IMR-90 (cell line): Measurements from ENCODE around the gene CACNA1D. TPM values are rescaled to one million over a fixed set of nuclear protein-coding genes. Genes with fewer than 3 reads are reported as not detected.

Experiments
- ATAC-seq: fragments of 200-7000 bp; cut with Tn5 transposase; 2 replicates; pipeline ENCODE4 v1.9.1; 2020; ENCODE audit warnings: low read depth, mild to moderate bottlenecking, moderate library complexity
- BruUV-seq: library from RNA; stranded (reverse); fragments of 400-500 nt; replicated peaks from 2 replicates; lab custom pipeline; 2021; lab: Mats Ljungman, UMichigan
- CTCF ChIA-PET: fragments of 300-600 bp; formaldehyde crosslinking; extraction: SDS; loops from one replicate; lab custom pipeline; 2021; ENCODE audit warnings: antibody characterized with exemption; lab: Yijun Ruan, JAX
- POLR2A ChIA-PET: fragments of 300-600 bp; sonication (Branson Sonifier 250); formaldehyde crosslinking; loops from one replicate; lab custom pipeline; 2022; ENCODE audit warnings: antibody characterized with exemption; ENCODE audit not compliant: unreplicated experiment; lab: Charles Lee
- DNase-seq: peaks from one replicate; pipeline ENCODE4 v3.0.0; 2013
- H2AFZ ChIP-seq: replicated peaks from 2 replicates; pipeline ENCODE3; 2013; ENCODE audit warnings: low read length, mild to moderate bottlenecking; ENCODE audit not compliant: poor library complexity
- H2AK5ac ChIP-seq: 2 replicates; pipeline ENCODE4 v1.6.1; 2013; ENCODE audit warnings: low read depth, low read length, inconsistent platforms
- H2AK9ac ChIP-seq: replicated peaks from 2 replicates; pipeline ENCODE3; 2013; ENCODE audit warnings: mild to moderate bottlenecking, low read depth, low read length, moderate library complexity; ENCODE audit not compliant: poor library complexity
- H2BK120ac ChIP-seq: 2 replicates; pipeline ENCODE4 v1.6.1; 2013; ENCODE audit warnings: low read depth, low read length, inconsistent platforms
- H2BK15ac ChIP-seq: 3 replicates; pipeline ENCODE4 v1.6.1; 2013; ENCODE audit warnings: low read depth, low read length, inconsistent platforms
- H2BK20ac ChIP-seq: 2 replicates; pipeline ENCODE4 v1.6.1; 2013; ENCODE audit warnings: low read depth, mild to moderate bottlenecking, inconsistent platforms, low read length, moderate library complexity
- H2BK5ac ChIP-seq: 2 replicates; pipeline ENCODE4 v1.6.1; 2013; ENCODE audit warnings: mild to moderate bottlenecking, low read depth, low read length, inconsistent platforms; ENCODE audit not compliant: poor library complexity, severe bottlenecking
- H3K14ac ChIP-seq: replicated peaks from 2 replicates; pipeline ENCODE4 v1.6.1; 2013; ENCODE audit warnings: low read depth, low read length, inconsistent platforms
- H3K18ac ChIP-seq: 2 replicates; pipeline ENCODE4 v1.6.1; 2013; ENCODE audit warnings: low read depth, low read length, control low read depth
- H3K23ac ChIP-seq: 2 replicates; pipeline ENCODE4 v1.6.1; 2013; ENCODE audit warnings: low read depth, low read length, inconsistent platforms
- H3K27ac ChIP-seq: 2 replicates; pipeline ENCODE4 v1.5.1; 2013; ENCODE audit warnings: mild to moderate bottlenecking, control low read depth, low read length; ENCODE audit not compliant: insufficient read depth
- H3K27me3 ChIP-seq: 2 replicates; pipeline ENCODE4 v1.6.1; 2013; ENCODE audit warnings: low read length; ENCODE audit not compliant: control insufficient read depth, insufficient read depth
- H3K36me3 ChIP-seq: 2 replicates; pipeline ENCODE4 v1.6.1; 2013; ENCODE audit warnings: low read length, mixed read lengths; ENCODE audit not compliant: control insufficient read depth, insufficient read depth
- H3K4ac ChIP-seq: 2 replicates; pipeline ENCODE4 v1.6.1; 2013; ENCODE audit warnings: low read depth, low read length, inconsistent platforms
- H3K4me1 ChIP-seq: 2 replicates; pipeline ENCODE4 v1.6.1; 2013; ENCODE audit warnings: low read length, mixed read lengths; ENCODE audit not compliant: control insufficient read depth, insufficient read depth
- H3K4me2 ChIP-seq: 2 replicates; pipeline ENCODE4 v1.6.1; 2013; ENCODE audit warnings: low read depth, mild to moderate bottlenecking, control low read depth, low read length, moderate library complexity
- H3K4me3 ChIP-seq: 2 replicates; pipeline ENCODE4 v1.5.1; 2013; ENCODE audit warnings: low read depth, mild to moderate bottlenecking, control low read depth, low read length, moderate library complexity; ENCODE audit not compliant: insufficient read depth
- H3K56ac ChIP-seq: 2 replicates; pipeline ENCODE4 v1.6.1; 2013; ENCODE audit warnings: low read length, inconsistent platforms; ENCODE audit not compliant: insufficient read depth; ENCODE audit errors: extremely low read depth
- H3K79me1 ChIP-seq, 2 experiments: 2 replicates each; pipeline ENCODE4 v1.6.1; 2013; ENCODE audit warnings: low read length in 2 of 2, inconsistent platforms in 1 of 2, low read depth in 1 of 2
- H3K9ac ChIP-seq: 2 replicates; pipeline ENCODE4 v1.6.1; 2013; ENCODE audit warnings: low read depth, low read length, control low read depth
- H3K9me1 ChIP-seq: 2 replicates; pipeline ENCODE4 v1.6.1; 2013; ENCODE audit warnings: low read length, inconsistent platforms; ENCODE audit not compliant: insufficient read depth
- H3K9me3 ChIP-seq: 2 replicates; pipeline ENCODE4 v1.6.1; 2013; ENCODE audit warnings: low read length; ENCODE audit not compliant: control insufficient read depth, insufficient read depth
- H4K20me1 ChIP-seq: 2 replicates; pipeline ENCODE4 v1.6.1; 2013; ENCODE audit warnings: low read length, inconsistent platforms; ENCODE audit not compliant: insufficient read depth
- H4K5ac ChIP-seq: 2 replicates; pipeline ENCODE4 v1.6.1; 2013; ENCODE audit warnings: mild to moderate bottlenecking, low read depth, low read length, control low read depth
- H4K8ac ChIP-seq, 2 experiments: 2 replicates each; pipeline ENCODE4 v1.6.1; 2013; ENCODE audit warnings: low read depth in 2 of 2, low read length in 2 of 2, control low read depth in 1 of 2, inconsistent platforms in 1 of 2
- H4K91ac ChIP-seq: 2 replicates; pipeline ENCODE4 v1.6.1; 2013; ENCODE audit warnings: low read depth, low read length, inconsistent platforms; ENCODE audit not compliant: insufficient read depth
- BHLHE40 ChIP-seq: fragments of 150-350 bp; IDR thresholded peaks from 2 replicates; pipeline ENCODE4 v1.6.1; 2016; ENCODE audit warnings: mild to moderate bottlenecking, low read depth, low read length
- MAFK ChIP-seq: IDR thresholded peaks from 2 replicates; pipeline ENCODE4 v1.6.1; 2012; ENCODE audit warnings: low read depth, low read length, improper control_type of control experiment
- MAZ ChIP-seq: IDR thresholded peaks from 2 replicates; pipeline ENCODE4 v1.6.1; 2012; ENCODE audit warnings: low read depth, mild to moderate bottlenecking, low read length, improper control_type of control experiment, moderate library complexity, borderline replicate concordance
- MXI1 ChIP-seq: IDR thresholded peaks from 2 replicates; pipeline ENCODE4 v1.6.1; 2012; ENCODE audit warnings: low read depth, mild to moderate bottlenecking, low read length, moderate library complexity, borderline replicate concordance
- RAD21 ChIP-seq: IDR thresholded peaks from 2 replicates; pipeline ENCODE4 v1.6.1; 2012; ENCODE audit warnings: low read length, improper control_type of control experiment
- USF2 ChIP-seq: fragments of 150-350 bp; IDR thresholded peaks from 2 replicates; pipeline ENCODE4 v1.6.1; 2017; ENCODE audit warnings: mild to moderate bottlenecking, antibody characterized with exemption, low read length, low read depth
- WGBS, 2 experiments: methylation state at CpG; one replicate each; pipeline versions ENCODE4 v1.1.5 to v1.1.7; 2013; ENCODE audit warnings: missing lambda C conversion rate in 2 of 2; ENCODE audit not compliant: insufficient read length in 1 of 2; ENCODE audit errors: extremely low coverage in 2 of 2; 5-methylcytosine and 5-hydroxymethylcytosine counted together
- dilution Hi-C: fragments of 300-500 bp; cut with HindIII; formaldehyde crosslinking; loops from one replicate; pipeline ENCODE4 v1.14.3; 2018; ENCODE audit warnings: low sequenced_read_pairs; ENCODE audit not compliant: unreplicated experiment
- in situ Hi-C: fragments of 300-500 bp; cut with MboI; formaldehyde crosslinking; loops from 3 replicates; pipeline ENCODE4 v1.14.3; 2019; ENCODE audit warnings: low sequenced_read_pairs, inconsistent platforms, mixed read lengths
- intact Hi-C: fragments of 100-400 bp; cut with micrococcal nuclease; formaldehyde crosslinking; loops from 2 replicates; pipeline ENCODE4 v1.10.0; 2022
- polyA plus RNA-seq, 3 experiments: library from polyadenylated mRNA; depleted of rRNA; stranded (reverse); fragments of >200 nt; gene quantifications; 2 replicates each; pipeline ENCODE4 v1.2.3, GENCODE V29; 2012; ENCODE audit warnings: low replicate concordance in 1 of 3
- total RNA-seq: library from RNA; depleted of rRNA; stranded (reverse); fragments of >200 nt; gene quantifications from 2 replicates; pipeline ENCODE4 v1.2.3, GENCODE V29; 2012

The CACNA1D gene
- total and polyA plus RNA-seq, 2 of the 4 experiments (the other 2 are of a cell fraction), result 0.07 TPM; not detected in 1

GRCh38 chr3:53617893-53618523 lies 123.6 kb downstream of the CACNA1D start:
- Histone ChIP-seq H2BK5ac (no peak overlapping the region), H3K9me3 (no peaks in the 10 kb centered on the region), H3K56ac (no peak overlapping the region), H3K18ac (no peak overlapping the region), H3K79me1 (no peaks in the 10 kb centered on the region), H3K9ac (no peak overlapping the region), H2BK120ac (no peak overlapping the region), H2AK9ac (no peak overlapping the region), H4K20me1 (no peaks in the 10 kb centered on the region), H3K4me3 (no peak overlapping the region), H3K9me1 (no peaks in the 10 kb centered on the region), H4K91ac (no peak overlapping the region), H3K27ac (no peak overlapping the region), H2BK20ac (no peak overlapping the region), H2AFZ (no peak overlapping the region), H3K4me2 (no peak overlapping the region), H3K36me3 (no peaks in the 10 kb centered on the region), H3K27me3 (no peaks in the 10 kb centered on the region; the same call in 1 of the 2 replicates), H2AK5ac (no peak overlapping the region), H3K14ac (no peak overlapping the region), H2BK15ac (no peak overlapping the region), H3K4me1 (no peaks in the 10 kb centered on the region), H4K5ac (no peak overlapping the region), H3K23ac (no peak overlapping the region), H3K4ac (no peak overlapping the region), H4K8ac (no peak overlapping the region)
- WGBS, 2 experiments, result 47% methylated on average over 2 of the region's 8 CpGs; no CpG with 5 or more reads in 1 of the 2 experiments
- DNase-seq, result no peak
- ATAC-seq, result no peak
- POLR2A ChIA-PET, result no interaction called here
- dilution Hi-C loops, result no loop called here
- TF ChIP-seq BHLHE40 (no peak), MAZ (no peak), RAD21 (no peak), MAFK (no peak), MXI1 (no peak), USF2 (no peak)
- in situ Hi-C loops, result no loop called here
- intact Hi-C loops, result no loop called here
- CTCF ChIA-PET, result no interaction called here
- BruUV-seq, result no TSS peak
